Measurements from ENCODE around the gene IFT74.
"Not testable (repeated sequence)": the region's sequence is repeated elsewhere in the genome, so short reads cannot be mapped to it uniquely, and the experiment has no call there.

The IFT74 gene

DNA sequence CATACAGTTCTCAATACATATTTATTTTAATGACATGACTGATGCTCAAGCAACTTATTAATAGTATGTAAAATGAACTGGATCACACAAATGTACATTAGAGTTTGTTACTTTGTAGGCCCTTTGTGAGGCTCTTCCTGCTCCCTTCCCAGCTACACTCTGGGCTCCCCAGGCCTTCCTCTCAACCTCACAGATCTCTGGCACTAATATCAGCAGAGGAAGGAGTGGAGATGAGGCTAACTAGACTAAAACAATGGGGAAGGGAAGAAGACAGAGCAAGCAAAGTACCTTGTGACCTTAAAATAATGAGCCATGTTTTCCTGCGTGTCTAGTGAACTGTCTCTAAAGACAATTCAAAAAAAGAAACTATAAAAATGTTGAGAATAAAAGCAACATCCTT, 122.5 kb downstream of the IFT74 start:
- no peaks in the 10 kb centered on the region for H3K9me3 ChIP-seq (ENCODE audit: insufficient read depth, low read depth, low read length)
- H3K4me1 ChIP-seq (ENCODE audit: insufficient read depth, low read length): no peaks in the 10 kb centered on the region
- no peaks in the 10 kb centered on the region for H3K27me3 ChIP-seq (ENCODE audit: insufficient read depth, low read length)
- 83% methylated on average over 1 of the region's 1 CpG for WGBS
- H3K9ac ChIP-seq (ENCODE audit: low read depth, low read length): no peak overlapping the region
- no peaks in the 10 kb centered on the region for H3K36me3 ChIP-seq (ENCODE audit: insufficient read depth, low read length)
- no peak overlapping the region for H3K4me3 ChIP-seq (ENCODE audit: low read length)
- H3K27ac ChIP-seq (ENCODE audit: low read depth, low read length): no peak overlapping the region

DNA sequence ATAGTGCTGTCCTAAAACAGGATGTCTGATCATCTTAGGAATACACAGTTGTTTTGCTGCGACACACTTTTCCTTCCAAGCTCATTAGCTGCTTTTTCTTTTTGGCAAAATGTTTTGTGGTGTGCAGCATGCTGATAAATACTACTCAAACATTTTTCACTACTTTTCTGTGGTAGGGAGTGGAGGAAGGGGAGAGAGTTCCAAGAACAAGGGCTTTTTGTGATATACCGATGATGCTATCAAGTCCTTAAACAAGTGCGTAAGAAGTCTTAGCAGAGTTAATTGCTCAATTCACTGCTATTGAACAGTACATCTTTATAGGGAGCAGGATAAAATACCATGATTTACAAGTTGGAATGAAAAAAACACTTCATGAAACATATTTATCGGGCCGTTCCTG, 129.2 kb downstream of the IFT74 start:
- no peak overlapping the region for H3K4me3 ChIP-seq (ENCODE audit: low read length)
- no peaks in the 10 kb centered on the region for H3K9me3 ChIP-seq (ENCODE audit: insufficient read depth, low read depth, low read length)
- no peak overlapping the region for H3K27ac ChIP-seq (ENCODE audit: low read depth, low read length)
- H3K4me1 ChIP-seq (ENCODE audit: insufficient read depth, low read length): no peaks in the 10 kb centered on the region; the same call in 1 of the 2 replicates
- WGBS: 87% methylated on average over 3 of the region's 5 CpGs
- H3K36me3 ChIP-seq (ENCODE audit: insufficient read depth, low read length): no peaks in the 10 kb centered on the region
- no peaks in the 10 kb centered on the region for H3K27me3 ChIP-seq (ENCODE audit: insufficient read depth, low read length)
- H3K9ac ChIP-seq (ENCODE audit: low read depth, low read length): no peak overlapping the region

DNA sequence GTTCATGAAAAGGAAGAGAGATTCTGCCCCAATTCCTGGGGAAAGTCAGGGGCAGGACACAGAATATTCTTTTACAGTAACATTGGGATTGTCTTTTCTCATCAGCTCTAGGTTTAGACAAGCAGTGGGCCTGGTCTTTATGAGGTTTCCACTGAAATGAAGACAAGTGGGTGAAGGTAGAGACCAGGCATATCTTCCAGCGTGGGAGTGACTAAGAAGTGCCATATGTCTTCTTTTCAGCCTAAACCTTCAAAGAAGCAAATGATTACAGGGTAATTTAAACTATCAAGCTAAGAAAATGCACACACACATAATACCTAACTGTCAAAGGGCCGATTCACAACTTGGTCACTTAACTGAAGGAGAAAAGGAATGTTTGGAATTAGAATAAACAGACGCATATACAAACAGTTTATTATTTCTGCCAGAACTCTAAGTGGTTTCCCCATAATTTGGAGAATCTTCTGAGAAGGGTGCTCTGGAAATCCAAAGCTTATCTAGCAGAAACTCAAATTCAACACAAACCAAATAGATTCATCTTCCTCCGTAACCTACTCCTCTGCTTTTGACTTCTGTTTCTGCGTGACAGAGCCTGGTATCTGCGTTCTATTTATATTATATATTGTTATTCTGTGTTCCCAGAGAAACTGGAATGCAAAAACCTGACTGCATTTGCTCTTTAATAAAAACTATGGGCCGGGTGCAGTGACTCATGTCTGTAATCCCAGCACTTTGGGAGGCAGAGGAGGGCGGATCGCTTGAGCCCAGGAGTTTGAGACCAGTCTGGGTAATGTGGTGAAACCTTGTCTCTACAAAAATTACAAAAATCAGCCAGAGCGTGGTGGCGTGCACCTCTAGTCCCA, 130.8 kb downstream of the IFT74 start:
- Histone ChIP-seq H3K36me3 (ENCODE audit: insufficient read depth, low read length) (no peaks in the 10 kb centered on the region), H3K4me3 (ENCODE audit: low read length) (no peak overlapping the region), H3K4me1 (ENCODE audit: insufficient read depth, low read length) (no peaks in the 10 kb centered on the region; the same call in 1 of the 2 replicates), H3K9ac (ENCODE audit: low read depth, low read length) (no peak overlapping the region), H3K27ac (ENCODE audit: low read depth, low read length) (no peak overlapping the region), H3K9me3 (ENCODE audit: insufficient read depth, low read depth, low read length) (no peaks in the 10 kb centered on the region), H3K27me3 (ENCODE audit: insufficient read depth, low read length) (no peaks in the 10 kb centered on the region)
- WGBS: 94% methylated on average over 10 of the region's 11 CpGs

DNA sequence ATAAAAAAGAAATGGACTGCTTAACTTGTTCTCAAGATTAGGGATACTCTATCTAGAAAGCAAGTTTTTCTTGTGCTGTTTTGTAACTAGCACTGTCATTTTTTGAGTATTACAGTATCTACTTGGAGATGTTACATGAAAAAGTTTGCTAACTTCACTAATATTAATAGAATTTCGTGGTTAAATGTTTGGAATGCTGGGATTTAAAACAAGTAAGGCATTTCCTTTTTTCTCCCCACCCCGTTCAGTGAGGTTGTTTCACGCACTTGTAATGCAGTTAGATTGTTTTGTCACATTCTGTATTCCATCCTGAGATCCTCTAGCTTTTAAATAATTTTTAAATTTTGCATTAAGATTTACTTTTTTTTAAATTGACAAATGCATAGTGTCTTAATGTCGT, 132.8 kb downstream of the IFT74 start:
- no peaks in the 10 kb centered on the region; the same call in 1 of the 2 replicates for H3K4me1 ChIP-seq (ENCODE audit: insufficient read depth, low read length)
- H3K27me3 ChIP-seq (ENCODE audit: insufficient read depth, low read length): no peaks in the 10 kb centered on the region
- H3K9me3 ChIP-seq (ENCODE audit: insufficient read depth, low read depth, low read length): no peaks in the 10 kb centered on the region
- H3K36me3 ChIP-seq (ENCODE audit: insufficient read depth, low read length): no peaks in the 10 kb centered on the region
- H3K9ac ChIP-seq (ENCODE audit: low read depth, low read length): no peak overlapping the region
- H3K27ac ChIP-seq (ENCODE audit: low read depth, low read length): no peak overlapping the region
- WGBS: 100% methylated on average over 1 of the region's 4 CpGs
- H3K4me3 ChIP-seq (ENCODE audit: low read length): no peak overlapping the region

DNA sequence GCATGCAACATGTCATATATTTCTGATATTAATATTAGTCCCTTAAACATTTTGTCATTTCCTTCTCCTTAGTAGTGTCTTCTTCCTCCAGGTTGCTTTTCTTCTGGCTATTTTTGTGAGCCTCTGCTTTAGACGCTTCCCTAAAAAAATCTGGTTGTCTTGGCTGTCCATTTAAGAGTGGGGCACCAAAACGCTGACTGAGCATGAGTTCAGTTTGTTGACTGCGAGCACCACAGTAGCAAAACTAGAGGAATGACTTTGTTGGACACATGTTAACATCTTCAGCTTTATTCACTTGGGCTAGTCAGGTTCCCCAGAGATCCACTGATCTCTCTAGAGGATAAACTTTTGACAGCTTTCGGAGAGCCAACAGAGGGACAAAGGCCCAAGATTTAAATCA, 133.5 kb downstream of the IFT74 start:
- Histone ChIP-seq H3K4me3 (ENCODE audit: low read length) (no peak overlapping the region), H3K9ac (ENCODE audit: low read depth, low read length) (no peak overlapping the region), H3K9me3 (ENCODE audit: insufficient read depth, low read depth, low read length) (no peaks in the 10 kb centered on the region), H3K27ac (ENCODE audit: low read depth, low read length) (no peak overlapping the region), H3K4me1 (ENCODE audit: insufficient read depth, low read length) (no peaks in the 10 kb centered on the region; the same call in 1 of the 2 replicates), H3K27me3 (ENCODE audit: insufficient read depth, low read length) (no peaks in the 10 kb centered on the region), H3K36me3 (ENCODE audit: insufficient read depth, low read length) (no peaks in the 10 kb centered on the region)
- 92% methylated on average over 4 of the region's 4 CpGs for WGBS

DNA sequence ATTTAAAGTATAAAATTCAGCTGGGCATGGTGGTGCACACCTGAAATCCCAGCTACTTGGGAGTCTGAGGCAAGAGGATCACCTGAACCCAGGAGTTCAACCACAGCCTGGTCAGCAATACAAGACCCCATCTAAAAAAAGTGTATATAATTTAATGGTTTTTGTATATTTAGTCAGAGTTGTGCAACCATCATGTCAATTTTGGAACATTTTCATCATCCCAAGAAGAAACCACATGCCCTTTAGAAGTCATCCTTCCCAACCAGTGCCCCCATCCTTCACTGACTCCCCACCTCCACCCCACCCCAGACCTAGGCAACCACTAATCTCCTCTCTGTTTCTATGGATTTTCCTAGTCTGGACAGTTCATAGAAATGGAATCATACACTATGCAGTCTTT, 134.0 kb downstream of the IFT74 start:
- H3K9me3 ChIP-seq (ENCODE audit: insufficient read depth, low read depth, low read length): no peaks in the 10 kb centered on the region
- no peaks in the 10 kb centered on the region for H3K36me3 ChIP-seq (ENCODE audit: insufficient read depth, low read length)
- H3K4me1 ChIP-seq (ENCODE audit: insufficient read depth, low read length): no peaks in the 10 kb centered on the region; the same call in 1 of the 2 replicates
- no peak overlapping the region for H3K4me3 ChIP-seq (ENCODE audit: low read length)
- no peak overlapping the region for H3K27ac ChIP-seq (ENCODE audit: low read depth, low read length)
- no peak overlapping the region for H3K9ac ChIP-seq (ENCODE audit: low read depth, low read length)
- no peaks in the 10 kb centered on the region for H3K27me3 ChIP-seq (ENCODE audit: insufficient read depth, low read length)

DNA sequence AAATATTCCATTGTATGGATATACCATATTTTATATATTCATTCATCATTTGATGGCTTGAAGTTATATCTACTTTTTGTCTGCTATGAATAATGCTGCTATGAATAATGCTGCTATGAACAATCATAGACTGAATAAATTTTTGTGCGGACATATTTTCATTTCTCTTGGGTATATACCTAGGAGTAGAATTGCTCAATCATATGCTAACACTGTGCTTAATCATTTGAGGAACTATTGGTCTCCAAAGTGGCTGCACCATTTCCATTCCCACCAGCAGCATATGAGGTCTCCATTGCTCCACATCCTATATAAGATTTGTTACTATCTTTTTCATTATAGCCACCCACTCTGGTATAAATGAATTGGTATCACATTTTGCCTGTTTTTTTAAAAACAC, 134.5 kb downstream of the IFT74 start:
- Histone ChIP-seq H3K9me3 (ENCODE audit: insufficient read depth, low read depth, low read length) (no peaks in the 10 kb centered on the region), H3K27me3 (ENCODE audit: insufficient read depth, low read length) (no peaks in the 10 kb centered on the region), H3K4me1 (ENCODE audit: insufficient read depth, low read length) (no peaks in the 10 kb centered on the region; the same call in 1 of the 2 replicates), H3K9ac (ENCODE audit: low read depth, low read length) (no peak overlapping the region), H3K36me3 (ENCODE audit: insufficient read depth, low read length) (no peaks in the 10 kb centered on the region), H3K27ac (ENCODE audit: low read depth, low read length) (no peak overlapping the region), H3K4me3 (ENCODE audit: low read length) (no peak overlapping the region)
- 100% methylated on average over 1 of the region's 1 CpG for WGBS

DNA sequence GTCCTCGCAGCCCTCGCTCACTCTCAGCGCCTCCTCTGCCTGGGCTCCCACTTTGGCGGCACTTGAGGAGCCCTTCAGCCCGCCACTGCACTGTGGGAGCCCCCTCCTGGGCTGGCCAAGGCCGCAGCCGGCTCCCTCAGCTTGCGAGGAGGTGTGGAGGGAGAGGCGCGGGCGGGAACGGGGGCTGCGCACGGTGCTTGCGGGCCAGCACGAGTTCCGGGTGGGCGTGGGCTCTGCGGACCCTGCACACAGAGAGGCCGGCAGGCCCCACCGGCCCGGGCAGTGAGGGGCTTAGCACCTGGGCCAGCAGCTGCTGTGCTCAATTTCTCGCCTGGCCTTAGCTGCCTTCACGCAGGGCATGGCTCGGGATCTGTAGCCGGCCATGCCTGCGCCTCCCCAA, 136.3 kb downstream of the IFT74 start:
- H3K27me3 ChIP-seq (ENCODE audit: insufficient read depth, low read length); H3K4me3 ChIP-seq (ENCODE audit: low read length); H3K4me1 ChIP-seq (ENCODE audit: insufficient read depth, low read length); H3K36me3 ChIP-seq (ENCODE audit: insufficient read depth, low read length); H3K9ac ChIP-seq (ENCODE audit: low read depth, low read length); H3K9me3 ChIP-seq (ENCODE audit: insufficient read depth, low read depth, low read length); H3K27ac ChIP-seq (ENCODE audit: low read depth, low read length): not testable (repeated sequence)
- WGBS: 93% methylated on average over 27 of the region's 27 CpGs

DNA sequence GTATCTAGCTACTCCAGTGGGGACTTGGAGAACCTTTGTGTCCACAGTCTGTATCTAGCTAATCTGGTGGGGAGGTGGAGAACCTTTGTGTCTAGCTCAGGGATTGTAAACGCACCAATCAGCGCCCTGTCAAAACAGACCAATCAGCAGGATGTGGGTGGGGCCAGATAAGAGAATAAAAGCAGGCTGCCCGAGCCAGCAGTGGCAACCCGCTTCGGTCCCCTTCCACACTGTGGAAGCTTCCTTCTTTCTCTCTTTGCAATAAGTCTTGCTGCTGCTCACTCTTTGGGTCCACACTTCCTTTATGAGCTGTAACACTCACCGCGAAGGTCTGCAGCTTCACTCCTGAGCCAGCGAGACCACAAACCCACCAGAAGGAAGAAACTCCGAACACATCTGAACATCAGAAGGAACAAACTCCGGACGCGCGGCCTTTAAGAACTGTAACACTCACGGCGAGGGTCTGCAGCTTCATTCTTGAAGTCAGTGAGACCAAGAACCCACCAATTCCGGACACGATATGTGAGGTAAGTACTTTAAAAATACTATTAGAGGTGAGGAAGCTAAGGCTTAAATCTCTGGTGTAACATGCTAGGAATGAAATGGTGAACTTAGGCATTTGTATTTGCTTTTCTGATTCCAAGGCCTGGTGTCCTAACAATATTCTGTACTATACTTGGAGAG, 137.3 kb downstream of the IFT74 start:
- H3K9me3 ChIP-seq (ENCODE audit: insufficient read depth, low read depth, low read length); H3K4me3 ChIP-seq (ENCODE audit: low read length); H3K9ac ChIP-seq (ENCODE audit: low read depth, low read length); H3K4me1 ChIP-seq (ENCODE audit: insufficient read depth, low read length); H3K27me3 ChIP-seq (ENCODE audit: insufficient read depth, low read length); H3K27ac ChIP-seq (ENCODE audit: low read depth, low read length); H3K36me3 ChIP-seq (ENCODE audit: insufficient read depth, low read length): not testable (repeated sequence)
- WGBS: 95% methylated on average over 17 of the region's 17 CpGs

DNA sequence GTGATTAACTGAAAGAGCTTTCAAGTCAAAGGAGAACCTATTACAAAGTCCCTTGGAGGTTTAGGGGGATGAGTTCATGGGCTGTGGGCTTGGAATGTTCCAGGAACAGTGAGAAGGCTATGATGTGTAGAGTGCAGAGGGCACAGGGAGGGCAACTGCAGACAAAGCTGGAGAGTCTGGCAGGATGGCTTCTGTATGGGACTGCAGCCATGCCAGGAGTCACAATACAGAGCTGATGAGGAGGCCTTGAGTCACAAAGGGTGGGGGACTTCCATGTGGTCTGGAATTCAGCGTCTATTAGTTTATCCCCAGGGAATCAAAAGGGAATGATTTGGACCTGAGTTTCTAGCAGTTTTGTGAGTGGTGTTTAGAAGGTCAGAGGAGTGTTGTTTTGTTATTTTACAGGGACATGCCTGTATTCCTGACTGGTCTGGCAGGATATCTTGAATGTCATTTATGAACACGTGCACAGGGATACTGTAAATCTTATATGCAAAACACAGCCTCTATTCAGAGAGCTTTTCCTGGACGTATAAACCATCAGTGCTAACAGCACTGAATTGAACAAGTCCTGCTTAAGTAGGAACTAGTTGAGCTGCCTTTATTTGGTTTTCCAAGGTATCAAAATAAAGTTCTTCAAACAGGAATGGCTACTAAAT, 138.6 kb downstream of the IFT74 start:
- H3K9me3 ChIP-seq (ENCODE audit: insufficient read depth, low read depth, low read length): no peaks in the 10 kb centered on the region
- no peak overlapping the region for H3K4me3 ChIP-seq (ENCODE audit: low read length)
- H3K27ac ChIP-seq (ENCODE audit: low read depth, low read length): no peak overlapping the region
- H3K27me3 ChIP-seq (ENCODE audit: insufficient read depth, low read length): no peaks in the 10 kb centered on the region
- WGBS: 90% methylated on average over 3 of the region's 3 CpGs
- no peaks in the 10 kb centered on the region for H3K36me3 ChIP-seq (ENCODE audit: insufficient read depth, low read length)
- H3K9ac ChIP-seq (ENCODE audit: low read depth, low read length): no peak overlapping the region
- no peaks in the 10 kb centered on the region for H3K4me1 ChIP-seq (ENCODE audit: insufficient read depth, low read length)

DNA sequence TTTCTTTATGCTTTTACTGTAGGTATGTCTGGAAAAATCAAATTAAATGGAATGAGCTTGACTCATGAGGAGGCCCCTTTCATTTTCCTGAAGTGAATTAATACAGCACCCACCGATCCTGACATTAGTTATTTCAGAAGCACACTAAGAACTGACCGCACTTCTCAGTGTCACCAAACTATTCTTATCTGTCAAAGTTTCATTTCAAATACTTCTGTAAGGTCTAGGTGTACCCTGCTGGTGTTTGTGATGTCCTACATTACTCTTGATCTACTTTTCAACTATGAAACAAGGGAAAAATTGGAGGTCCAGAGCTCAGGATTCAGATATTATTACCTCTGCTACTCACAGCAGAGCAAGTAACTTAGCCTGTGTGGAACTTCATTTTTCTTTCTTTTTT, 151.0 kb downstream of the IFT74 start:
- no peaks in the 10 kb centered on the region for H3K36me3 ChIP-seq (ENCODE audit: insufficient read depth, low read length)
- no peaks in the 10 kb centered on the region for H3K9me3 ChIP-seq (ENCODE audit: insufficient read depth, low read depth, low read length)
- H3K27ac ChIP-seq (ENCODE audit: low read depth, low read length): no peak overlapping the region
- H3K27me3 ChIP-seq (ENCODE audit: insufficient read depth, low read length): no peaks in the 10 kb centered on the region
- WGBS: 95% methylated on average over 2 of the region's 2 CpGs
- H3K4me1 ChIP-seq (ENCODE audit: insufficient read depth, low read length): peaks cover 20% of the 10 kb centered on the region; the same call in 1 of the 2 replicates
- no peak overlapping the region for H3K9ac ChIP-seq (ENCODE audit: low read depth, low read length)
- H3K4me3 ChIP-seq (ENCODE audit: low read length): no peak overlapping the region

All from HUES64 (cell line).